HG03280 (cell line): ENCODE measurements around the gene USP30.
"Not testable (repeated sequence)": the region's sequence is repeated elsewhere in the genome, so short reads cannot be mapped to it uniquely, and the experiment has no call there.

ENCODE experiments used
- ATAC-seq: cut with Tn5 transposase; IDR thresholded peaks from one replicate; pipeline ENCODE4 v1.9.1; 2021; ENCODE audit warnings: mild to moderate bottlenecking, moderate library complexity; ENCODE audit not compliant: unreplicated experiment

The USP30 gene

GRCh38 chr12:109052414-109053323, at the start of gene USP30:
USP30 (plus strand) TSS chr12:109052576; CDS start chr12:109052679, 103 bp downstream.
- peak; percentile 74 for ATAC-seq

- ATAC-seq: no peak
These were observed 48.4 kb upstream of the USP30 start for GRCh38 chr12:109004017-109004416.

GRCh38 chr12:109009766-109010165, 42.6 kb upstream of the USP30 start:
- ATAC-seq: no peak

GRCh38 chr12:109010259-109010658, 42.1 kb upstream of the USP30 start:
- no peak for ATAC-seq

GRCh38 chr12:109014984-109015765, 37.2 kb upstream of the USP30 start:
- ATAC-seq: no peak

- no peak for ATAC-seq
These were observed 36.4 kb upstream of the USP30 start for GRCh38 chr12:109016016-109016415.

- ATAC-seq: no peak
These were observed 35.4 kb upstream of the USP30 start for GRCh38 chr12:109016978-109017377.

GRCh38 chr12:109018296-109018695, 34.1 kb upstream of the USP30 start:
- ATAC-seq: no peak

- no peak for ATAC-seq
These were observed 32.1 kb upstream of the USP30 start for GRCh38 chr12:109020146-109020795.

GRCh38 chr12:109020796-109021380, 31.5 kb upstream of the USP30 start, which contains the start of gene SVOP:
SVOP (minus strand) TSS chr12:109021068; CDS start chr12:109020868, 200 bp downstream.
- no peak for ATAC-seq

GRCh38 chr12:109027767-109028166, 24.6 kb upstream of the USP30 start:
- ATAC-seq: no peak

- ATAC-seq: not testable (repeated sequence)
These were observed 23.8 kb upstream of the USP30 start for GRCh38 chr12:109028624-109029023.

- ATAC-seq: no peak
These were observed 23.0 kb upstream of the USP30 start for GRCh38 chr12:109029411-109029810.

- ATAC-seq: no peak
These were observed 18.9 kb upstream of the USP30 start for GRCh38 chr12:109033239-109034196.

- no peak for ATAC-seq
These were observed 15.4 kb upstream of the USP30 start for GRCh38 chr12:109036975-109037374.

GRCh38 chr12:109044241-109044640, 8.1 kb upstream of the USP30 start:
- no peak for ATAC-seq

- ATAC-seq: no peak
These were observed 5.1 kb upstream of the USP30 start for GRCh38 chr12:109047081-109047805.

GRCh38 chr12:109048706-109049105, 3.7 kb upstream of the USP30 start:
- not testable (repeated sequence) for ATAC-seq

- not testable (repeated sequence) for ATAC-seq
These were observed 2.6 kb upstream of the USP30 start for GRCh38 chr12:109049794-109050193.
